ENCODE results near the gene CPSF4.
"Not testable (repeated sequence)": the region's sequence is repeated elsewhere in the genome, so short reads cannot be mapped to it uniquely, and the experiment has no call there.

Gene CPSF4

GRCh38 chr7:99408379-99409191 is 30.2 kb upstream of the CPSF4 start, which contains the start of the genes BUD31 and PDAP1:
BUD31 (plus strand) TSS chr7:99408969; CDS start chr7:99411093, 2,124 bp downstream.
PDAP1 (minus strand) TSS chr7:99408597; CDS start chr7:99408548, 49 bp downstream.
- DNase-seq (ENCODE audit: low read depth): peak; percentile 87

GRCh38 chr7:99409192-99409572 is 29.6 kb upstream of the CPSF4 start:
- DNase-seq (ENCODE audit: low read depth): no peak

GRCh38 chr7:99409806-99410205 is 28.9 kb upstream of the CPSF4 start:
- DNase-seq (ENCODE audit: low read depth): no peak

GRCh38 chr7:99410635-99411034 is 28.1 kb upstream of the CPSF4 start:
- DNase-seq (ENCODE audit: low read depth): no peak

- DNase-seq (ENCODE audit: low read depth): peak; percentile 36
These were observed 23.1 kb upstream of the CPSF4 start for GRCh38 chr7:99415513-99416127.

GRCh38 chr7:99418260-99418659 is 20.5 kb upstream of the CPSF4 start:
- DNase-seq (ENCODE audit: low read depth): no peak

GRCh38 chr7:99419323-99420021 is 19.3 kb upstream of the CPSF4 start:
- no peak for DNase-seq (ENCODE audit: low read depth)

GRCh38 chr7:99420213-99420612 is 18.5 kb upstream of the CPSF4 start:
- DNase-seq (ENCODE audit: low read depth): no peak

- no peak for DNase-seq (ENCODE audit: low read depth)
These were observed 17.8 kb upstream of the CPSF4 start for GRCh38 chr7:99420986-99421385.

GRCh38 chr7:99422186-99422585 is 16.6 kb upstream of the CPSF4 start:
- no peak for DNase-seq (ENCODE audit: low read depth)

GRCh38 chr7:99422625-99423024 is 16.1 kb upstream of the CPSF4 start:
- no peak for DNase-seq (ENCODE audit: low read depth)

GRCh38 chr7:99424932-99425730 is 13.6 kb upstream of the CPSF4 start:
- no peak for DNase-seq (ENCODE audit: low read depth)

- no peak for DNase-seq (ENCODE audit: low read depth)
These were observed 9.7 kb upstream of the CPSF4 start for GRCh38 chr7:99428972-99429566.

GRCh38 chr7:99429756-99430155 is 9.0 kb upstream of the CPSF4 start:
- DNase-seq (ENCODE audit: low read depth): no peak

GRCh38 chr7:99431756-99432540 is 6.8 kb upstream of the CPSF4 start:
- not testable (repeated sequence) for DNase-seq (ENCODE audit: low read depth)

- DNase-seq (ENCODE audit: low read depth): no peak
These were observed 5.6 kb upstream of the CPSF4 start for GRCh38 chr7:99433158-99433557.

- DNase-seq (ENCODE audit: low read depth): no peak
These were observed 684 bp upstream of the CPSF4 start for GRCh38 chr7:99437946-99438572.

- DNase-seq (ENCODE audit: low read depth): no peak
These were observed 1.5 kb downstream of the CPSF4 start for GRCh38 chr7:99440195-99440594.

GRCh38 chr7:99446096-99446495 is 7.4 kb downstream of the CPSF4 start:
- no peak for DNase-seq (ENCODE audit: low read depth)

- DNase-seq (ENCODE audit: low read depth): no peak
These were observed 9.2 kb downstream of the CPSF4 start for GRCh38 chr7:99447943-99448342.

Measured in GM04504 (cell line).